Left lung (tissue), 10 donors: ENCODE results near the gene PTPRD. TPM values are rescaled to one million over a fixed set of nuclear protein-coding genes. Genes with fewer than 3 reads are reported as not detected.

Experiments used
- ATAC-seq: fragments of 200-7000 bp; cut with Tn5 transposase; one replicate; pipeline ENCODE4 v1.9.1; 2020; ENCODE audit warnings: moderate library complexity
- DNase-seq, 4 donors: peaks; one replicate each; pipeline ENCODE4 v3.0.0-alpha.2; 2013 to 2020
- H3K27ac ChIP-seq, 2 donors: fragments of 200-600 bp; sonication (generic) in 1 of 2; one replicate each; pipeline versions ENCODE4 v1.5.0 to v1.8.0; 2020 to 2021
- H3K27me3 ChIP-seq, 2 donors: fragments of 200-600 bp; sonication (generic) in 1 of 2; one replicate each; pipeline versions ENCODE4 v1.5.0 to v1.8.0; 2020 to 2021
- H3K36me3 ChIP-seq, 2 donors: fragments of 200-600 bp; sonication (generic) in 1 of 2; one replicate each; pipeline versions ENCODE4 v1.5.0 to v1.8.0; 2020 to 2021
- H3K4me1 ChIP-seq, 2 donors: fragments of 200-600 bp; one replicate each; pipeline ENCODE4 v1.8.0; 2021
- H3K4me3 ChIP-seq, 2 donors: fragments of 200-600 bp; sonication (generic) in 1 of 2; one replicate each; pipeline versions ENCODE4 v1.5.0 to v1.8.0; 2020 to 2021; ENCODE audit warnings: mild to moderate bottlenecking in 1 of 2
- H3K9me3 ChIP-seq, 2 donors: fragments of 200-600 bp; sonication (generic) in 1 of 2; one replicate each; pipeline versions ENCODE4 v1.5.0 to v1.8.0; 2020 to 2021
- CTCF ChIP-seq, 2 donors: fragments of 200-600 bp; sonication (generic) in 1 of 2; IDR thresholded peaks; one replicate each; pipeline versions ENCODE4 v1.5.0 to v1.8.0; 2021; ENCODE audit warnings: antibody characterized with exemption in 2 of 2
- intact Hi-C, 2 donors: fragments of 100-400 bp; cut with DNase I; formaldehyde crosslinking; loops; one replicate each; pipeline versions ENCODE4 v1.11.2 to v1.14.2; 2022
- polyA plus RNA-seq, 6 donors: library from polyadenylated mRNA; unstranded; fragments of 120-200 nt; gene quantifications; one replicate each; pipeline ENCODE4 v1.2.1, GENCODE V29; 2013; ENCODE audit not compliant: insufficient read length in 6 of 6
- total RNA-seq, 2 donors: library from RNA; stranded (reverse); fragmentation: NEBNext Ultra II Directional; extraction: Animal tissue kit (Norgen Biotek cat#: 25700); gene quantifications; one replicate each; pipeline ENCODE4 v1.2.1, GENCODE V29; 2021
- donor health status: DM: no; HTN: yes; CAD: no.
- donor health status: DM: no; HTN: no; CAD: no.

PTPRD gene
- total and polyA plus RNA-seq, 8 donors = 24.2 to 167 (median 139) TPM

GRCh38 chr9:8815219-8815618, 1797.6 kb downstream of the PTPRD start:
- Histone ChIP-seq H3K4me3 (no peak overlapping the region), H3K9me3 (no peaks in the 10 kb centered on the region), H3K27me3 (no peaks in the 10 kb centered on the region), H3K36me3 (no peaks in the 10 kb centered on the region), H3K27ac (no peak overlapping the region), H3K4me1 (no peaks in the 10 kb centered on the region)
- TF ChIP-seq CTCF (IDR thresholded peaks at IDR 0.05) = no peak
- intact Hi-C loops = no loop called here
- ATAC-seq (no peak), DNase-seq (peak in 2 of 4 donors; percentile 15 to 17)

GRCh38 chr9:8812888-8813287, 1799.9 kb downstream of the PTPRD start:
- intact Hi-C loops = no loop called here

GRCh38 chr9:8809741-8810140, 1803.1 kb downstream of the PTPRD start:
- no peak for TF ChIP-seq CTCF (IDR thresholded peaks at IDR 0.05)
- no peak for ATAC-seq
- Histone ChIP-seq H3K27me3 (no peaks in the 10 kb centered on the region), H3K4me1 (no peaks in the 10 kb centered on the region), H3K9me3 (no peaks in the 10 kb centered on the region), H3K36me3 (no peaks in the 10 kb centered on the region), H3K4me3 (no peak overlapping the region), H3K27ac (no peak overlapping the region)
- intact Hi-C loops = no loop called here
- DNase-seq = no peak

More at GRCh38 chr9:8812888-8813287, 1799.9 kb downstream of the PTPRD start:
- no peak overlapping the region for H3K4me3 ChIP-seq
- ATAC-seq (no peak), DNase-seq (no peak)
- H3K27me3 ChIP-seq = no peaks in the 10 kb centered on the region
- H3K4me1 ChIP-seq = no peaks in the 10 kb centered on the region
- no peak for TF ChIP-seq CTCF (IDR thresholded peaks at IDR 0.05)
- H3K27ac ChIP-seq = no peak overlapping the region
- H3K9me3 ChIP-seq = no peaks in the 10 kb centered on the region
- H3K36me3 ChIP-seq = no peaks in the 10 kb centered on the region

GRCh38 chr9:8806150-8806549, 1806.7 kb downstream of the PTPRD start:
- no peaks in the 10 kb centered on the region for H3K36me3 ChIP-seq
- no peak overlapping the region for H3K27ac ChIP-seq
- H3K27me3 ChIP-seq = no peaks in the 10 kb centered on the region
- H3K4me1 ChIP-seq = no peaks in the 10 kb centered on the region
- H3K9me3 ChIP-seq = no peaks in the 10 kb centered on the region
- ATAC-seq (no peak), DNase-seq (no peak)
- intact Hi-C loops = no loop called here
- no peak for TF ChIP-seq CTCF (IDR thresholded peaks at IDR 0.05)
- H3K4me3 ChIP-seq = no peak overlapping the region

GRCh38 chr9:8804613-8805012, 1808.2 kb downstream of the PTPRD start:
- Histone ChIP-seq H3K36me3 (no peaks in the 10 kb centered on the region), H3K4me3 (no peak overlapping the region), H3K4me1 (no peaks in the 10 kb centered on the region), H3K27me3 (no peaks in the 10 kb centered on the region), H3K9me3 (no peaks in the 10 kb centered on the region), H3K27ac (no peak overlapping the region)
- ATAC-seq = no peak
- TF ChIP-seq CTCF (IDR thresholded peaks at IDR 0.05) = no peak
- intact Hi-C loops = no loop called here
- no peak for DNase-seq
